Measurements from ENCODE around the gene ITGB1. TPM values are rescaled to one million over a fixed set of nuclear protein-coding genes. Genes with fewer than 3 reads are reported as not detected.
A peak's percentile ranks its signal among the peaks of the same experiment; 100 is the strongest.

ITGB1 gene
- total and polyA plus RNA-seq, 4 experiments from 2014 or later, result 420 to 758 (median 535) TPM

- Mint-ChIP-seq H3K36me3 (no peaks in the 10 kb centered on the region), H3K9me3 (peaks cover 0 to under 1% (median 0%) of the 10 kb centered on the region in 8 donors), H3K27ac (no peak overlapping the region), H3K27me3 (no peaks in the 10 kb centered on the region), H3K4me1 (peaks cover 18 to 27% (median 26%) of the 10 kb centered on the region in 4 donors), H3K4me3 (no peak overlapping the region)
- Histone ChIP-seq H3K4me3 (ENCODE audit: low read length in 2 of 2) (no peak overlapping the region), H3K9me3 (ENCODE audit: control insufficient read depth in 1 of 2, low read length in 2 of 2) (no peaks in the 10 kb centered on the region), H3K27ac (ENCODE audit: low read depth, low read length) (no peak overlapping the region), H3K27me3 (ENCODE audit: insufficient read depth, low read length) (no peaks in the 10 kb centered on the region), H3K4me1 (ENCODE audit: insufficient read depth, low read length) (peaks cover 29% of the 10 kb centered on the region), H3K36me3 (ENCODE audit: insufficient read depth, low read length) (no peaks in the 10 kb centered on the region)
- CTCF ChIA-PET (ENCODE audit: partially characterized antibody), result no interaction called here
- intact Hi-C loops (cut with micrococcal nuclease), result no loop called here
- POLR2A ChIA-PET (ENCODE audit: partially characterized antibody), result interaction anchor here (0.6 to 7.5 kb wide), 2 partner anchors 8 to 30 kb away, joined by 3 to 131 read pairs; partner anchors contain the start of gene ITGB1
- no peak for DNase-seq
Observed at GRCh38 chr10:32985775-32986350, 27.8 kb upstream of the ITGB1 start.

GRCh38 chr10:32985341-32985764 lies 27.3 kb upstream of the ITGB1 start:
- ChIA-PET CTCF (ENCODE audit: partially characterized antibody) (interaction anchor here (0.7 kb wide), 2 partner anchors 53 to 346 kb away, joined by 3 read pairs; no protein-coding TSS in a partner anchor), POLR2A (ENCODE audit: partially characterized antibody) (interaction anchor here (0.6 to 7.5 kb wide), 2 partner anchors 9 to 30 kb away, joined by 3 to 131 read pairs; partner anchors contain the start of gene ITGB1)
- Histone ChIP-seq H3K4me1 (ENCODE audit: insufficient read depth, low read length) (peaks cover 31% of the 10 kb centered on the region), H3K9me3 (ENCODE audit: control insufficient read depth in 1 of 2, low read length in 2 of 2) (no peaks in the 10 kb centered on the region), H3K4me3 (ENCODE audit: low read length in 2 of 2) (no peak overlapping the region), H3K27me3 (ENCODE audit: insufficient read depth, low read length) (no peaks in the 10 kb centered on the region), H3K36me3 (ENCODE audit: insufficient read depth, low read length) (no peaks in the 10 kb centered on the region), H3K27ac (ENCODE audit: low read depth, low read length) (no peak overlapping the region)
- H3K36me3 Mint-ChIP-seq, result no peaks in the 10 kb centered on the region
- H3K27me3 Mint-ChIP-seq, result no peaks in the 10 kb centered on the region
- intact Hi-C loops (cut with micrococcal nuclease), result no loop called here
- no peak for DNase-seq
- peaks cover 22 to 32% (median 30%) of the 10 kb centered on the region in 4 donors for H3K4me1 Mint-ChIP-seq
- H3K9me3 Mint-ChIP-seq, result no peaks in the 10 kb centered on the region
- H3K4me3 Mint-ChIP-seq, result no peak overlapping the region
- H3K27ac Mint-ChIP-seq, result no peak overlapping the region

DNA sequence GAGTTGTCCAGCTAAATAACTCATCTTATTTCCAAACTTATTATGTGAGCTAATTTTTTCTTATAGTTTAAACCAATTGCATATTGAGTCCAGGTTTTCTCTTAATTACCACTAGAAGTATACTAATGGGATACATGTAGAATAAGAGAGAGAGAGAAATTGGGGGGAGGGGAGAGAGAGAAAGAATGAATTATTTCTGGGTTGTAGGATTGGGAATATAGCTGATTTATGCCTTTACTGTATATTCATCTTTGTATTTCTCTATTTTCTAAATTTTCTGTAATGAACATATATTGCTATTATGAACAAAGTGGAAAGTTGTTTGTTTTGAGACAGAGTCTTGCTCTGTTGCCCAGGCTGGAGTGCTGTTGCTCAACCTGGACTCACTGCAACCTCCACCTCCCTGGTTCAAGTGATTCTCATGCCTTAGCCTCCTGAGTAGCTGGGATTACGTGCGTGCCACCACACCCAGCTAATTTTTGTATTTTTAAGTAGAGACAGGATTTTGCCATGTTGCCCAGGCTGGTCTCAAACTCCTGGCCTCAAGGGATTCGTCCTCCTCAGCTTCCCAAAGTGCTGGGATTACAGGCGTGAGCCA lies 26.1 kb upstream of the ITGB1 start:
- H3K4me3 Mint-ChIP-seq, result no peak overlapping the region
- no peaks in the 10 kb centered on the region for H3K27me3 Mint-ChIP-seq
- no peak overlapping the region for H3K4me3 ChIP-seq (ENCODE audit: low read length in 2 of 2)
- no peak overlapping the region for H3K27ac ChIP-seq (ENCODE audit: low read depth, low read length)
- intact Hi-C loops (cut with micrococcal nuclease), result loop anchor here (5.0 kb wide), 1 partner anchor 43 kb away; no protein-coding TSS in a partner anchor
- POLR2A ChIA-PET (ENCODE audit: partially characterized antibody), result interaction anchor here (4.4 to 7.5 kb wide), 2 partner anchors 29 to 131 kb away, joined by 46 to 131 read pairs; partner anchors contain the start of gene ITGB1
- H3K36me3 ChIP-seq (ENCODE audit: insufficient read depth, low read length), result no peaks in the 10 kb centered on the region
- no peak for DNase-seq
- CTCF ChIA-PET (ENCODE audit: partially characterized antibody), result interaction anchor here (0.9 to 1.1 kb wide), 2 partner anchors 10 to 25 kb away, joined by 3 to 6 read pairs; no protein-coding TSS in a partner anchor
- peaks cover 40% of the 10 kb centered on the region for H3K4me1 ChIP-seq (ENCODE audit: insufficient read depth, low read length)
- no peaks in the 10 kb centered on the region for H3K9me3 ChIP-seq (ENCODE audit: control insufficient read depth in 1 of 2, low read length in 2 of 2)
- H3K9me3 Mint-ChIP-seq, result no peaks in the 10 kb centered on the region
- H3K36me3 Mint-ChIP-seq, result no peaks in the 10 kb centered on the region
- H3K27ac Mint-ChIP-seq, result peak overlapping the region in 1 of 7 donors; percentile 92
- H3K4me1 Mint-ChIP-seq, result peaks cover 25 to 39% (median 33%) of the 10 kb centered on the region in 4 donors
- no peaks in the 10 kb centered on the region for H3K27me3 ChIP-seq (ENCODE audit: insufficient read depth, low read length)

GRCh38 chr10:32982911-32983909 lies 25.2 kb upstream of the ITGB1 start:
- H3K36me3 ChIP-seq (ENCODE audit: insufficient read depth, low read length), result no peaks in the 10 kb centered on the region
- peaks cover 25 to 39% (median 34%) of the 10 kb centered on the region in 4 donors for H3K4me1 Mint-ChIP-seq
- no peaks in the 10 kb centered on the region for H3K27me3 ChIP-seq (ENCODE audit: insufficient read depth, low read length)
- DNase-seq, result peak in 1 of 5 donors; percentile 44
- H3K4me3 ChIP-seq (ENCODE audit: low read length in 2 of 2), result no peak overlapping the region
- H3K36me3 Mint-ChIP-seq, result no peaks in the 10 kb centered on the region
- H3K4me1 ChIP-seq (ENCODE audit: insufficient read depth, low read length), result peaks cover 40% of the 10 kb centered on the region
- CTCF ChIA-PET (ENCODE audit: partially characterized antibody), result interaction anchor here (0.9 to 3.7 kb wide), 4 partner anchors 9 to 28 kb away, joined by 3 to 25 read pairs (median 14); no protein-coding TSS in a partner anchor
- no peaks in the 10 kb centered on the region for H3K9me3 ChIP-seq (ENCODE audit: control insufficient read depth in 1 of 2, low read length in 2 of 2)
- no peaks in the 10 kb centered on the region for H3K27me3 Mint-ChIP-seq
- H3K9me3 Mint-ChIP-seq, result no peaks in the 10 kb centered on the region
- H3K27ac ChIP-seq (ENCODE audit: low read depth, low read length), result no peak overlapping the region
- intact Hi-C loops (cut with micrococcal nuclease), result loop anchor here (5.0 kb wide), 1 partner anchor 44 kb away; no protein-coding TSS in a partner anchor
- peak overlapping the region in 3 of 8 donors; percentile 42 to 47 (median 46) for H3K4me3 Mint-ChIP-seq
- POLR2A ChIA-PET (ENCODE audit: partially characterized antibody), result interaction anchor here (4.4 to 7.5 kb wide), 2 partner anchors 28 to 132 kb away, joined by 46 to 131 read pairs; partner anchors contain the start of gene ITGB1
- peak overlapping the region in 6 of 7 donors; percentile 61 to 99 (median 94) for H3K27ac Mint-ChIP-seq

DNA sequence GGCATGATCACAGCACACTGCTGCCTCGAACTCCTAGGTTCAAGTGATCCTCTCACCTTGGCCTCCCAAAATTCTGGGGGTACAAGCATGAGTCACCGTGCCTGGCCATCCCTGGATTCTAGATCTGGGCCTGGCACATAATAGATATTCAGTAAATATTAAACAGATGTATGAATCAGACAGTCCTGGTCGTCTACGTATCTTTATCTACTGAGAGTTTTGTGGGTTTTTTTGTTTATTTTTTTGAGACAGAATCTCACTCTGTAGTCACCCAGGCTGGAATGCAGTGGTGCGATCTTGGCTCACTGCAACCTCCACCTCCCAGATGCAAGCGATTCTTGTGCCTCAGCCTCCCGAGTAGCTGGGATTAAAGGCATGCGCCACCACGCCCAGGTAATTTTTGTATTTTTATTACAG lies 24.3 kb upstream of the ITGB1 start:
- H3K4me1 Mint-ChIP-seq, result peaks cover 25 to 39% (median 34%) of the 10 kb centered on the region in 4 donors

DNA sequence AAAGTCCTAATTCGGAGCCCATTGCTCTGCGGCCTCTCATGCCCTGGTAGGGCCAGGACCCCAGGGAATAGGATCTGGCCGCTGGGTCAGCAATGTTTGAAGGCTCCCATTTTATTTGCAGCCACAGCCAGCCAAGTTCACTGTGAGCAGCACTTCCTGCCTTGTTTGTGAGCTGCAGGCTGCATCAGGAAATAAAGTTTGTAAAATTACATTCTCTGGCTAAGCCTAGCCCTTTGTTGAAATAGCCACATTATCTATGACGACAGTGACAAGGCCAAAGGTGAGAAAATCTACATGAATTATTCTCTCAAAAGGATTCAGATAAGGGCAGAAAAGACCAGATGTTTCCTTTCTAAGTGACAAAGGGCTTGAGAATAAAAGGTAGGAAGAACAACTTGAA lies 23.7 kb upstream of the ITGB1 start:
- Histone ChIP-seq H3K27me3 (ENCODE audit: insufficient read depth, low read length) (no peaks in the 10 kb centered on the region), H3K36me3 (ENCODE audit: insufficient read depth, low read length) (no peaks in the 10 kb centered on the region), H3K9me3 (ENCODE audit: control insufficient read depth in 1 of 2, low read length in 2 of 2) (no peaks in the 10 kb centered on the region), H3K27ac (ENCODE audit: low read depth, low read length) (peak overlapping the region; percentile 84), H3K4me3 (ENCODE audit: low read length in 2 of 2) (no peak overlapping the region), H3K4me1 (ENCODE audit: insufficient read depth, low read length) (peaks cover 40% of the 10 kb centered on the region)
- Mint-ChIP-seq H3K27ac (peak overlapping the region; percentile 92 to 99 (median 98)), H3K4me3 (peak overlapping the region; percentile 6 to 98 (median 94)), H3K4me1 (peaks cover 25 to 39% (median 34%) of the 10 kb centered on the region in 4 donors), H3K36me3 (no peaks in the 10 kb centered on the region), H3K9me3 (no peaks in the 10 kb centered on the region), H3K27me3 (no peaks in the 10 kb centered on the region)
- intact Hi-C loops (cut with micrococcal nuclease), result loop anchor here (2.0 to 5.0 kb wide), 2 partner anchors 27 to 46 kb away; no protein-coding TSS in a partner anchor
- POLR2A ChIA-PET (ENCODE audit: partially characterized antibody), result interaction anchor here (1.0 to 7.5 kb wide), 12 partner anchors 14 to 537 kb away, joined by 3 to 131 read pairs (median 10); partner anchors contain the start of genes CCDC7 and ITGB1
- CTCF ChIA-PET (ENCODE audit: partially characterized antibody), result interaction anchor here (1.1 to 3.7 kb wide), 6 partner anchors 9 to 152 kb away, joined by 4 to 25 read pairs (median 6); no protein-coding TSS in a partner anchor
- DNase-seq, result peak in 4 of 5 donors; percentile 31 to 47 (median 38)

More for the DNA sequence above, 24.3 kb upstream of the ITGB1 start:
- CTCF ChIA-PET (ENCODE audit: partially characterized antibody), result interaction anchor here (2.2 to 3.7 kb wide), 4 partner anchors 10 to 151 kb away, joined by 5 to 25 read pairs (median 14); no protein-coding TSS in a partner anchor
- no peak overlapping the region for H3K4me3 ChIP-seq (ENCODE audit: low read length in 2 of 2)
- no peaks in the 10 kb centered on the region for H3K9me3 ChIP-seq (ENCODE audit: control insufficient read depth in 1 of 2, low read length in 2 of 2)
- peaks cover 40% of the 10 kb centered on the region for H3K4me1 ChIP-seq (ENCODE audit: insufficient read depth, low read length)
- no peak for DNase-seq
- Mint-ChIP-seq H3K36me3 (no peaks in the 10 kb centered on the region), H3K27ac (peak overlapping the region; percentile 92 to 99 (median 98)), H3K9me3 (no peaks in the 10 kb centered on the region), H3K4me3 (peak overlapping the region in 6 of 8 donors; percentile 7 to 96 (median 67)), H3K27me3 (no peaks in the 10 kb centered on the region)
- H3K27me3 ChIP-seq (ENCODE audit: insufficient read depth, low read length), result no peaks in the 10 kb centered on the region
- H3K27ac ChIP-seq (ENCODE audit: low read depth, low read length), result peak overlapping the region; percentile 84
- POLR2A ChIA-PET (ENCODE audit: partially characterized antibody), result interaction anchor here (2.3 to 7.5 kb wide), 5 partner anchors 23 to 133 kb away, joined by 14 to 131 read pairs (median 29); partner anchors contain the start of gene ITGB1
- intact Hi-C loops (cut with micrococcal nuclease), result loop anchor here (5.0 kb wide), 1 partner anchor 45 kb away; no protein-coding TSS in a partner anchor
- H3K36me3 ChIP-seq (ENCODE audit: insufficient read depth, low read length), result no peaks in the 10 kb centered on the region

Measured in CD4-positive, alpha-beta memory T cell (primary cell).